ENCODE results near the gene NME7.
A peak's percentile ranks its signal among the peaks of the same experiment; 100 is the strongest.

DNA sequence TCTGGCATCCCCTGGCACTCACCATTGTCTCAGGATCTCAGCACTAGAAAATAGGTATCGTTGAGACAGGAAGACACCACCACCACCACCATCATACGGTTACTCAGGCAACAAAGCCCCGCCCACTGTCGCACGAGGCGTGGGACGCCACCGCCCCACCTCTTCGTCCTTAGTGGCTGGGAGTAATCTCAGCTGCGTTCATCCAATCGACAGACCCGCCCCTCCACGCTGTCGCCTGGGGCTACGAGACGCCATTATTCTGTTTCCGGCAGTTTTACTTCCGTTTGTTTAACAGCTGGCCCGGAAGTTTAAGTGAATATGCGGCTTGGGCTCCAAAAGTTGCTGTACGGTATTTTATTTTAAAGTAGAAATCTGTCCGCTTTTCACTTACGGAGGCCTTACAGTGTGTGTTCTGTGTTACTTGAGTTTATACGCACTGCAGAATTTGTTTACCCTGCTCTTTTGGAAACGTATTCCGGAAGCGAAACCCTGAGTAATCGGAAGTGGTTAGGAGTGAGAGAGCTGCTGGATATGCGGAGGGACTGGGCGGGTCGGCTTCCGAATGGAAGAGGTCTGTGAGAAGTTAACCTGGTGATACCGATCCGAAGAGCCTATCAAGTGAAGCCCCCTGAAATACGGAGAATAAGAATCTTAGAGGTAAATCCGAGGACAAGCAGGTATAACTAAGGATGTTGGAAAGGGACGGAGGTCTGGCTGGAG lies at the start of gene NME7, which contains the start of gene BLZF1:
- TF ChIP-seq POLR2A (IDR thresholded peaks at IDR 0.05), result peak; percentile 36
- TF ChIP-seq, protein P1, sequence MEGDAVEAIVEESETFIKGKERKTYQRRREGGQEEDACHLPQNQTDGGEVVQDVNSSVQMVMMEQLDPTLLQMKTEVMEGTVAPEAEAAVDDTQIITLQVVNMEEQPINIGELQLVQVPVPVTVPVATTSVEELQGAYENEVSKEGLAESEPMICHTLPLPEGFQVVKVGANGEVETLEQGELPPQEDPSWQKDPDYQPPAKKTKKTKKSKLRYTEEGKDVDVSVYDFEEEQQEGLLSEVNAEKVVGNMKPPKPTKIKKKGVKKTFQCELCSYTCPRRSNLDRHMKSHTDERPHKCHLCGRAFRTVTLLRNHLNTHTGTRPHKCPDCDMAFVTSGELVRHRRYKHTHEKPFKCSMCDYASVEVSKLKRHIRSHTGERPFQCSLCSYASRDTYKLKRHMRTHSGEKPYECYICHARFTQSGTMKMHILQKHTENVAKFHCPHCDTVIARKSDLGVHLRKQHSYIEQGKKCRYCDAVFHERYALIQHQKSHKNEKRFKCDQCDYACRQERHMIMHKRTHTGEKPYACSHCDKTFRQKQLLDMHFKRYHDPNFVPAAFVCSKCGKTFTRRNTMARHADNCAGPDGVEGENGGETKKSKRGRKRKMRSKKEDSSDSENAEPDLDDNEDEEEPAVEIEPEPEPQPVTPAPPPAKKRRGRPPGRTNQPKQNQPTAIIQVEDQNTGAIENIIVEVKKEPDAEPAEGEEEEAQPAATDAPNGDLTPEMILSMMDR (IDR thresholded peaks at IDR 0.05), result no peak
